GM19395 (cell line): ENCODE data around the gene SLFN14.
"Not testable (repeated sequence)": the region's sequence is repeated elsewhere in the genome, so short reads cannot be mapped to it uniquely, and the experiment has no call there.

Source experiments
- ATAC-seq: cut with Tn5 transposase; IDR thresholded peaks from one replicate; pipeline ENCODE4 v1.9.1; 2021; ENCODE audit warnings: mild to moderate bottlenecking, moderate library complexity; ENCODE audit not compliant: unreplicated experiment

The SLFN14 gene

DNA sequence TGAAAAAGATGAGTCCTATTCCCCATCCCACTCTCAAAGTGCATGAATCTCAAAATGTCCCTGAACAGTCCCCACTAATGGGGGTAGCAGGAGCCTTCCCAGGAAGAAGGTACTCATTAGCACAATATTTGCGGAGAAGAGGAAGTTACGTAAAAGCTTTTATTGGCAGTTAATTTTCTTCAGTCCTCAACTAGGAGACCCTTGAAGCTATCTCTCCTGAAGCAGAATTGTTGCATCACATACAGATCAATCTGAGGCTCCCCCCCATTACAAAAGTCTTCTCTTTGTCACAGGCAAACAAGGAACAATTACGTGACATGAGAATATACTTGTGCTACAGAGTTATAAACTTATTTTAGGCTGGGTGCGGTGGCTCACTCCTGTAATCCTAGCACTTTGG is 37.3 kb downstream of the SLFN14 start:
- no peak for ATAC-seq

DNA sequence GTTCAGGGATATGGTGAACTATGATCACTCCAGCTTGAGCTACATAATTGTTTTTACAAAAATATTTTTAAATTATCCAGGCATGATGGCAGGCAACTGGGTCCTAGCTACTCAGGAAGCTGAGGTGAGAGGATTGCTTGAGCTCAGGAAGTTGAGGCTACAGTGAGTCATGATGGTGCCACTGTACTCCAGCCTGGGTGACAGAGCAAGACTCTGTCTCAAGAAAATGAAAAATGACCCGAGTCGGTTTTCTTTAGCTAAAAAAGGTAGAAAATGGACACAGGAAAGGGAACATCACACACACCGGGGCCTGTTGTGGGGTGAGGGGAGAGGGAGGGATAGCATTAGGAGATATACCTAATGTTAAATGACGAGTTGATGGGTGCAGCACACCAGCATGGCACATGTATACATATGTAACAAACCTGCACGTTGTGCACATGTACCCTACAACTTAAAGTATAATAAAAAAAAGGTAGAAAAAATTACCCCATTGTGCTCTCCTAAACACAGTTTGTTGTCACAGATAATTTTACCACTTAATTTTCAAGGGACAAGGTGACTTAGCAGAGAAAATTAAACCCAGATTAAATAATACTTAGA is 38.9 kb downstream of the SLFN14 start:
- ATAC-seq: not testable (repeated sequence)

DNA sequence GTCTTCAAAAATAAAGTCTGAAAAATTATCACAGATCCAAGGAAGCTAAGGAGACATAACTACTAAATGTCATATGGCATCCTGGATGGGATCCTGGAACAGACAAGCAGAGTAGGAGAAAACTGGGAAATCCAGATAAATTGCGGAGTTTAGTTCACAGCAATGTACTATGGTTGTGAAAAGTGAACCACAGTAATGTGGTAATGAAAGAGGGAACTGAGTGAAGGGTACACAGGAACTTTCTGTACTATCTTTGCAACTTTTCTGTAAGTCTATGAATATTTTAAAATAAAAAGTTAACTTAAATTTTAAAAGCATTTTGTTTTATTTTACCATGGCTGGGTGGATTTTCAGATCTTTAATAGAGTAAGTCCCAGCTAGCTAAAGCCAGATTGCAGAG is 39.5 kb downstream of the SLFN14 start:
- ATAC-seq: no peak

DNA sequence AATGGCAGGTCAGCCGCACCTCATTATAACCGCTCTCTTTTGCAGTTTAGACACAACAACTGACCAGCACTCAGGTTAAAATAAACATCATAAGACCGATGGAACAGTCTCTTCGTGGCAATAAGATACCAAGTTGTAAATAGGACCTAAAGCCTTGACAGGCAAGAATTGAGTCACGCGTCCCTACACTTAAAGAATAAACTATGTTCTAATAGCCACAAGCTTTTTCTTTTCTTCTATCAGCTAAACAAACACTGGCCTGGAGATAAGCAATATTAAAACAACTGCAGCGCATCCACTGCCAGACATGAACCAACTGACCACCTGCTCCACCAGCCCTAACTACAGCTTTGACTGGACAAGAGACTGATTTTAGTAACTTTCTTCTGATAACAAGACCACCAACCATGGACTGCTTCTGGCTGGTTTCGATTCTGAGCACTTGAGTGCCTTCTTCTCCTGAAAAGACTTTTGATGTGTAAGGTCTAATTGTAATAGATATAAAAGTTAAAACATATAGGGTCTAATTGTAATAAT is 40.6 kb downstream of the SLFN14 start:
- ATAC-seq: no peak

DNA sequence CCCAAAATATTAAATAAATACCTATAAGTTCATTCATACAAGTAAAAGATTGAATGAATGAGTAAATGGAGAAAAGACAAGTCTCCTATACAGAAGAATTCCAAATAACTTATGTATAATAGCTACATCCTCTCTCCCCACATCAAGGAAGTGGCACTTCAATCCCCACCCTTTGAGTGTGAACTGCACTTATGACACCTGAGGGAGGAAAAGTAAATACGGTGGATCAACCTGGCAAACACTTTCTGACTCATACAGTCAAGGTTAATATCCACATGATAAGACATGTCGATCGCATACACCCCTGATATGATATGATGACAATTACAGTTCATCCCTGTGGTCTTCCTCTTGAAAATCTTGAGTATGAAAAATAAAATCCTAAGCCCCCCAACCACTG is 41.2 kb downstream of the SLFN14 start:
- no peak for ATAC-seq

DNA sequence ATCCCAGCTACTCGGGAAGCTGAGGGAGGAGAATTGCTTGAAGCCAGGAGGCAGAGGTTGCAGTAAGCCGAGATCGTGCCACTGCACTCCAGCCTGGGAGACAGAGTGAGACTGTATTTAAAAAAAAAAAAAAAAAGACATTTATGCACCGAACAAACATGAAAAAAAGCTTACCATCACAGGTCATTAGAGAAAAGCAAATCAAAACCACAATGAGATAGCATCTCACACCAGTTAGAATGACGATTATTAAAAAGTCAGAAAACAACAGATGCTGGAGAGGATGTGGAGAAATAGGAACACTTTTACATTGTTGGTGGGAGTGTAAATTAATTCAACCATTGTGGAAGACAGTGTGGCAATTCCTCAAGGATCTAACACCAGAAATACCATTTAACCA is 42.2 kb downstream of the SLFN14 start:
- not testable (repeated sequence) for ATAC-seq

DNA sequence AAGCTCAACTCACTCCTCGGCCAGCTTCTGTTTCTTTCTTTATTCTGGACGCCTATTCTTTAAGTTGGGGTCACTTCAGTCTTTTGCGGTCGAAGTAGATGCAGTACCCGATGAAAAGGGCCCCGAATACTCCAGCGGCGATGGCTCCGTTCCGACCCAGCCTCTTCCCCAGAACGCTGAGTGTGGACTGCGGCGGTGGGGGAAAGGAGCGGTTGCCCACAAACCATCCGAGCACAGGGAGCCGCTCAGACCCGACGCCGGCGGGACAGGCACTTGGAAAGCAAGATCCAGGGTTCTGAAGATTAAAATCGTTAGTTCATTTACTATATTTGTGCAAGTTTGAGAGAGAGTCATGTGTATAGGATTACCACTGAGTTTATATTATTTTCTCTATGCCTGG is 45.6 kb downstream of the SLFN14 start:
- ATAC-seq: no peak

DNA sequence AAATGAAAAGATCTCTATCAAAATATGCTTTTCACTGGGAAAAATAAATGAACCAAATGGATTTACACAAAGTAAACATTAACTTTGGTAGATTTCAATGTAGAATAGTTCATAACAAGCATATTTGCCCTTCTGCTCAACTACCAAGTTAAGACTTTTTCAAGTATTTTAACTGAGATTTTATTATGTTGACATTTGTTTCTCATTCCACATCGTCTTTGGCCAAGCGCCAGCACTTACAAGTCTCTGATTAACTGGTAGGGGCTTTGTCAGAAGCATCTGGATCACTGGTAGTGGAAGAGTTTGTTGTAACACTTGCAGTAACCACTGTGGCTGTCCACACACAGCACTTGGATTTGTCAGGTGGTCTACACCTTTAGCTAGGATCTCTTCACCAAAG is 46.1 kb downstream of the SLFN14 start:
- no peak for ATAC-seq
